ENCODE measurements around the gene CDH23.

The CDH23 gene

DNA sequence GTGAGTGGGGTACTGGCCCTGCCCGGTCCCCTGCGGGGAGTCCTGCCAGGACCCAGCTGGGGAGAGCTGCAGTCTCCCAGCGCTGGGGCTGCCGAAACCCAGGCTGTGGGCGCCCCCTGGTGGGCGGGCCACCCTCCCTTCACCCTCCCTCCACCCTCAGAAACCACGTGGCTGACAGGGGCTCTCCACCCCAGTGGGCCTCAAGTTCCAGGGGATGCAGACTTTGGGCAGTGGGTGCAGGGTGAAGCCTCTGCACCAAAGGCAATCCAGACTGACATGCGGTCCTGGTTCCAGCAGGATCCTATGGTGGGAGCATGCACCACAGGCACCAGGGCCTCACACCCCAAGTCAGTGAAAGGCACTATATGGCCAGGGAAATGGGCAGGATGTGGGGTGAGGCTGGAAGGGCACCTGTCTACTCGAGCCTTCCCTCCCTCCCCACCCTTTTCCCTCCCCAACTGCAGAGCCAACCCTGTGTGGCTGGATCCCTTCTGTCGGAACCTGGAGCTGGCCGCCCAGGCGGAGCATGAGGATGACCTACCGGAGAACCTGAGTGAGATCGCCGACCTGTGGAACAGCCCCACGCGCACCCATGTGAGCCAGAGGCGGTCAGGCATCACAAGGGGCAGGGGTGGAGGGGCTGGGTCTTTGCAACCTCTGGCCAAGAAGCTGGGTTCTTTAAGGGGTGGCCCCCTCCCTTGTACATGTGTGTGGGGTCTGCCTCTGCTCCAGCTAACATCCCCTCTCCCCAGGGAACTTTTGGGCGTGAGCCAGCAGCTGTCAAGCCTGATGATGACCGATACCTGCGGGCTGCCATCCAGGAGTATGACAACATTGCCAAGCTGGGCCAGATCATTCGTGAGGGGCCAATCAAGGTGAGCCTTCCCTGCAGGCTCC, 415.5 kb downstream of the CDH23 start:
- peak; percentile 32 for DNase-seq

DNA sequence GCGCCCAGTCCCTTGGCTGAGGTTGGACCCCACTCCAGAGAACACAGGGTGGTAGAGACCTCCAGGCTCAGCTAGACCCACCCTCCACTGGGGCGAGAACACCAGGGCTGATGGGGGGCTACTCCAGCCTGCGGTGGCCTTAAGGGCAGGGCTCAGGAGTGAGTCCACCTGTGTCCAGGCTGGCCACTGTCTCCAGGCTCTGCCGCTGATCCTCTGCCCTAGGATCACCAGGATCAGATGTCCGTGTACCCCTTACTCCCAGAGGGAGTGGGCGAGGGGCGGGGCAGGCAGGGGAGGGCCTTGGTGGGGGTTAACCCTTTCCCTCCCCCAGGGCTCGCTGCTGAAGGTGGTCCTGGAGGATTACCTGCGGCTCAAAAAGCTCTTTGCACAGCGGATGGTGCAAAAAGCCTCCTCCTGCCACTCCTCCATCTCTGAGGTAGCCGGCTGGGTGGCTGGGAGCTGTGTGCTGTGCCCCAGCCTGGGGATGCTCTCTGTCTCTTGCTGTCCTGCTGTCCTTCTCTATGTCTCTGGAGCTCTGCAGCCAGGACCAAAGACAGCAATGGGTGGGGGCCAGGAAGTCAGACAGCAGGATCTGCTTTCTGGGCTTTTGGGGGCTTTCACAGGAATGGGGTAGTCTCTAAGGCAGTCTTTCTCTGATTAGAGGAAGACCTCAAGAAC, 416.3 kb downstream of the CDH23 start:
- DNase-seq, result no peak

DNA sequence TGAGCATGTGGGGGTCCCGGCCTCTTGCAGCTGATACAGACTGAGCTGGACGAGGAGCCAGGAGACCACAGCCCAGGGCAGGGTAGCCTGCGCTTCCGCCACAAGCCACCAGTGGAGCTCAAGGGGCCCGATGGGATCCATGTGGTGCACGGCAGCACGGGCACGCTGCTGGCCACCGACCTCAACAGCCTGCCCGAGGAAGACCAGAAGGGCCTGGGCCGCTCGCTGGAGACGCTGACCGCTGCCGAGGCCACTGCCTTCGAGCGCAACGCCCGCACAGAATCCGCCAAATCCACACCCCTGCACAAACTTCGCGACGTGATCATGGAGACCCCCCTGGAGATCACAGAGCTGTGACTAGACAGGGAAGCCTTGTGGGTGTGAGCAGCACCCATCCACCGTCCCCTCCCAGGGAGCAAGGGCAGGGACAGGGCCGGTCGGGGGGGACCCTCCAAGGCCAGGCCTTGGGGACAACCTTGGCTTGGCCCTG, 418.2 kb downstream of the CDH23 start:
- DNase-seq, result no peak

DNA sequence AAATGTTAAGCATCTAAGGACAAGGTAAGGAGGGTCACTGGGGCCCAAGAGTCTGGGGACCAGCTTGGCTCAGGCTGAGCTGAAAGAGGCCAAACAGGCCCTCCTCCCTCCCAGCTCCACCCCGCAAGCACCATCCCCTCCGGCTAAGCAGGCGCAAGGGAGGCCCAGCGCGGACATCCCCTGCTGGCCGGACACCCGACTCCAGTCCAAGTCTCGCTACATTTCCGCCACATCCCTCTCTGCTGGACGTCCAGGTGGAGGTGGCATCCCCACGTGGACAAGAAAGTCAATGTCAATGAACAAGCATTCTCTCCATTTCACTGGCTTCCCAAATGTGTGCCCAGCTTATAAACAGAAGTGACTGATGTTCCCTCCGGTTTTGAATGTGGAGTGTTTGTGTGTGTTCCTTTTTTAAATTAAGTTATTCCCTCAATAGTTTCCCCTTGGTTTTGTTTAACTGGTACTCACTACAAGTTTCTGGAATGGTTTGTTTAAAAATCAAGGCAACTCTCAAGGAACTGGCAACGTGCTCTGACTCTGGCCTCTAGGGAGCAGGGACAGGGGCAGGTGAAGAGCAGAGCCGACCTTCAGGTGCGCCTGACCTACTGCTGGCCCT, 418.9 kb downstream of the CDH23 start:
- DNase-seq, result no peak

DNA sequence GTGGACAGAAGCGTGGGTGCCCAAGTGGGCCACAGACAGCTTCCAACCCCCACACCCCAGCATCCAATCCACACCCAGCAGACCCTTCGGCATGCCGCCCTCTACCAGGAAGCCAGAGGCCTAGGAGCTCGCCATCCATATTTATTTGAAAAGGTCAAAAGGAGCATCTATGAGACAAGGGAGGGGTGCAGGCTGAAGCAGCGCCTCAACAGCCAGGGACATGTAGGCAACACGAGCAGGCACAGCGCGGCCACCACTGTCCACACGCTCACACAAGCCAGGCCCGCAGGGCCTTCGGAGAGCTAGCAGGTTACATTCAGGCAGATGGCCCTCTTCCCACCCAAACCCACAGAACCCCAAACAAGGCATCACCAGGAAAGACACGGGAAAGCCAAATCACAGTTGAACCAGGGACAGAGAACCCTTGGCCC, 419.7 kb downstream of the CDH23 start:
- DNase-seq, result no peak

DNA sequence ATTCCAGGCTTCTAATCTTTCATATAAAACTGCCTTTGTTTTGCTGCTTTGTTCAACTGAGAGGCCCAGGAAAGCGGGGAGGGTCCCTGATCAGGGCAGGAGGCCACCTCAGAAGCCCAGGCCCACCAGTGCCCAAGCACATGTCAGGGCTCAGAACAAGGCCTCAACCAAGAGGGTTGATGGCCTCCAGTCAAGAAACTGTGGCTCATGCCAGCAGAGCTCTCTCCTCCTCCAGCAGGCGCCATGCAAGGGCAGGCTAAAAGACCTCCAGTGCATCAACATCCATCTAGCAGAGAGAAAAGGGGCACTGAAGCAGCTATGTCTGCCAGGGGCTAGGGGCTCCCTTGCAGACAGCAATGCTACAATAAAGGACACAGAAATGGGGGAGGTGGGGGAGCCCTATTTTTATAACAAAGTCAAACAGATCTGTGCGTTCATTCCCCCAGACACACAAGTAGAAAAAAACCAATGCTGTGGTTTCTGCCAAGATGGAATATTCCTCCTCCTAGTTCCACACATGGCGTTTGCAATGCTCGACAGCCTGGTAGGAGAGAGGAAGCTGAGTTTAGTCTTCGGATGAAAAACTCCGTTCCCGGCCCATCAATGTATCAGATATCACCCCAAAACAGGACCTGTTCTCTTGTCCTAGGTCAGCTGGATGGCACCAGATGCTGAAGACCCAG, 420.4 kb downstream of the CDH23 start:
- DNase-seq, result no peak

DNA sequence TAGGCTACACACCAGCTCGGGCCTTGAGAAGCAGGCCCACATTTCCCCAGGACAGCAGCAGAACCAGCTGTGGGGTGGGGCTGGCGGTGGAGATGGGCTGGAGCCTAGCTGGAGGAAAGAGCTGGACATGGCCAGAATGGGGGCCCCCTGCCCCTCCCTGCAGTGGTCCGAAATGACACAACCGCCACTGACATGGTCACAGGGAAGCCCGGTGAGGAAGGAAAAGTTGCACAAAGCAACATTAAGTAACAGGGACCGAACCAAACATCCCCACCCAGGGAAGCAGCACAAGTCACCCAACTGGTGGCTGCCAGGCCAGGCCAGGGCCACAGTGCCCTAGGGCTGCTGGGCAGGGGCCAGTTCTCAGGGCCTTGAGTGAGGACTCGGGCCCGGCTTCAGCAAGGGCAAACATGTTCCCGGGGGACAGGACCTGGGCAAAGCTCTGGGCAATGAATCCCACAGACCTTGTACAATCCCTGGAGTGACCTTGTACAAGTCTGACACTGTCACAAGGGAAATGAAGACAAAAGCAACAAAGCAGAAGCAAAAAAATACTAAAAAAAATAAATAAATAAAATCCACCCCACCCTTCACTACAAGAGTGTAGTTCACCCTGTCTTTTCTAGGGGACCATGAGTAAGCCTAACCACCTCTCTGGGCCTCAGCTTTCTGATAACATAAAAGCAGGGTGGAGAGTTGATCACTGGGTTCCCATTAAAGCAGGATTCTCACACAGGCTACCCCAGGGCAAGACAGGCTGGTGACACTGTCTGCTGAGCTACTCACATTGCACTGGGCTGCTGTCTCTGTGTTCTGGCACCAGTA, 421.3 kb downstream of the CDH23 start:
- DNase-seq, result no peak

DNA sequence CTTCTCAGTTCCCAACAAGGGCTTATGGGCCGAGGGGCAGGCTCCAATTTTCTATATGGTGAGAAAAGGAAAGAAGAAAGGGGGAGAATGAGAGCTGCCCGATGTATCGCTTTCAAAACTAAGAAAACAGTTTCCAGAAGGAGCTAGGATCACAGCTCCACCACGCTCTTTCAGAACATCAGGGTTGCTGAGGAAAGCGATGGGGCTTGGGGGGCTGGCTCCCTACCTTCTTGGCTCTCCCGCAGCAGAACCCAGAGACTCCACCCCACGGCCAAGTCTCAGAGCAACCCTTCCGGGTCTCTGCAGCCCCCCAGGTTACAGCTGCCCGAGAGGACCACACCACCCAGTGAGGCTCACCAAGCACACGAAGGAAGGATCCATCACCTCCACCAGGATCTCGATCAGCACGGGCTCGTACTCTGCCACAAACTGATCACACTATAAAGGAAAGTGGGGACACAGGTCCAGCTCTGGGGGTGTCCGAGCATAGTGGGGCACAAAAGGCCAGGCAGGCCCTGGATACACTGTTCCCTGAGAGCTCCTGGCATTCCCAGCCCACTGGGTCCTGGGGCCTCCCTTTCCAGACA, 422.0 kb downstream of the CDH23 start:
- no peak for DNase-seq

DNA sequence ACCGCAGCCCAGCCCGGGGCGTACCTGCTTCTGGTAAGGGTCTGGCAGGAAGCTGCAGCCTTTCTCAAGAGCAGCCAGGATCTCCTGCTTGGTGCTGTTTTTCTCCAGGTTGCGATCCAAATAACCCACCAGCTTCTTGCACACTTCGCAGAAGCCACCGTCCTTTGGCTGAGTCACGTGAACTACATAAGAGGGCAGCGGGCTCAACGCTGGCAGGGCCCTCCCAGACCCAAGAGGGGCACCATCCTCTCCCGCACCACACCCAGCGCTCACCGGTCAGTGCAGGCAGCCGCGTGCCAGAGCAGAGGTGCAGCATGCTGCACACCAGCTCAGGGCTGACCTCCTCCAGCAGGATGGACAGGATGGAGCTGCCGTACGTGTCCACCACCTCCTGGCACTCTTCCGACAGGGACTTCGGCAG, 422.7 kb downstream of the CDH23 start:
- DNase-seq, result no peak

DNA sequence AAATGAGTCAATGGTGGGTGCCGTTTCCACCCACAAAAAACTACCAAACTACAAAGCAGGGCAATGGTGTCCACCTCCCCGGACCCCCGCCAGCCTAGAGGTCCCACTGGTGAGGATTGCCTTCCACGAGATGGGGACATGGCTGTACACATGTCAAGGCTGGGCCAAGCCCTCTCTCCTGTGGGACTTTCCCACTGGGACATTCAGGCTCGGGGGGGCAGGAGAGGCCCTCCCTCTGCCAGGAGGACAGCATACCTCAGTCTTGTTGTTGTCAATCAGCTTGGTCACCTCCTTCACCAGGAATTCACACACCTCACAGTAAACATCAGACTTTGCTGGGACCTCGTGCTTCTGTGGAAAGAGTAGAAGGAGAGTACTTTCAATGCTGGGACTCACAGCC, 423.3 kb downstream of the CDH23 start:
- no peak for DNase-seq

DNA sequence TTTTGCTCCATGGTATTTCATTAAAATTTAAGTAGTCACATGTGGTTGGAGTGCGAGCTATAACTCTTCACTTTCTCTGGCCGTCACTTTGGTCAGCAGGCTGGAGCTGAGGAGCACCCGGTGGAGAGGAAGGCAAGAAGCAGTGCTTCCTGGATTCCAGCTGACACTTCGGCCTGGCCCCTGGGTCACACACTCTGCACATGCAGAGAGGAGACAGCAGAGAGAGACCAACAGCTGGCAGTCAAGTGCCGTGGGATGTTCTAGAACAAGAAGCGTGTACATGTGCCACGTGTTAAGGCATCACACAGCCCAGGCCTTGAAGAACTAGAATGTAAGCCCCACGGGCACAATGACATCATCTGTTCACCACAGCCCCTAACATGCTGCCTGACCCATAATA, 424.2 kb downstream of the CDH23 start:
- no peak for DNase-seq

DNA sequence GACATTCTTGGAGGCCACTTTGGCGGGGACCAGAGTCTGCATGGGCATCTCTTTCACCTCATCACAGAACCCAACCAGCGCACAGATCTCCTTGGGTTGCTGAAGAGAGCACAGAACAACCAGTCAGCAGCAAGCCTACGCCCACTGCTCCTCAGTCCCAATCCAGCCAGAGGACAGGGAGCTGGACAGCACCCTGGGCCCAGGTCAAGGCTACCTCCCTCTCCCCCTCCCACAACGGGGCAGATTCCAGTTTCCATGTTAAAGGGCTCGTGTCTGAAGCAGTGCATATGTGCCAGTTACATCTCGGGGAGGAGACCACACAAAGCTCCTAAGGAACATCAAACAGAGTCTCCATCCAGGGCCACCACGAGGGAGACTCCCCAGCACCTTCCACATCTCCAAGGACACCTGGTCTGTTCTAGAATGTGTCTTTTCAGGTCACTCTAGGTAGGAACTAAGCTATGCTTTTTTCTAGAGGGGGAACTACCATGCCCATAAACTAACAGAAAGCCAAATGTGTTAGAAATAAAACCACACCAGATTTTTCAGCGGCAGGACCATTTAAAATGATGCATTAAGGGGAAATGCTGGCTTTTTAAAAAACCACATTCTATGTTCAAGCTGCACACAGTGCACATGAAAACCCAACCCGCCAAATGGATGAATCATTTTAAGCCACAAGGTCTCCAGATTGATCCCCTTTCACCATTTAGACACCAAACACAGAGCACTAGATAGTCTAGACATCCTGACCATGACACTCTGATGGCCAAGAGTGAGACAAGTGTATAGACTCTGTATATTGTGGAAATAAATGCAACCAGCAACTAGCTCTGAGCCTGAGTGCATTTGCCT, 425.4 kb downstream of the CDH23 start:
- peak; percentile 67 for DNase-seq

DNA sequence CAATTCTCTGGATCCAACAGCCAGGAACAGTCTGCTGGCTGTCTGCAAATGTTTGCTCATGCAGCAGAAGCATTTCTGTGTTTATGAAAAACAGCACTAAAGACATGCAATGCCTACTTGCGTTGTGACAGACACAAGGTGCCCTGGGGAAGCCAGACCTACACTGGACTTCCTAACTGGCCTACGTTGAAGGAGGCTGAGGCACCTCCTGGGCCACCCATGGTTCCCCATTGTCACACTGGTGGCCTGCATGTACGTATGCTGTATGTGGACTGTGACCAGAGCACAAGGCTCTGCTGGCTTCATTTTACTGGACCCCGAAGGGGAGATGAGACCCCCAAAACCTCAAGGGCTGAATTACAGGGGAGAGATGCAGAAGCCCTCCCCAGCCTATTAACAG, 426.6 kb downstream of the CDH23 start:
- DNase-seq, result no peak

DNA sequence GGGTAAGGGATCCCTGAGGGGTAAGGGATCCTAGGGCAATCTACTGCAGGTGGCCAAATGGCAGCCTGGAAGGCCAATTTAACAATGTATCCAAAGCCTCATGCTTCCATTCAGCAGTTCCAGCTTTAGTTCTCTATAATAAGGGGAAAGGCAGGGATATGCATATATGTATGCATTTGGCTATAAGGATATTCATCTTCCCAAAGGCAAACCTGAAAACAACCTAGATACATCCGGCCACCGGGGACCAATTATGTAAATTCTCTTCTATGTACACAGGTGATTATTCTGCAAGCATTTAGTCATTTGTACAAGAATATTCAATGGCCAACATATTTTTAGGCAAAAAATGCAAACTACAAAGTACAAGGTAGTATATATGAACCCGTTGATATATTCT, 427.6 kb downstream of the CDH23 start:
- no peak for DNase-seq

DNA sequence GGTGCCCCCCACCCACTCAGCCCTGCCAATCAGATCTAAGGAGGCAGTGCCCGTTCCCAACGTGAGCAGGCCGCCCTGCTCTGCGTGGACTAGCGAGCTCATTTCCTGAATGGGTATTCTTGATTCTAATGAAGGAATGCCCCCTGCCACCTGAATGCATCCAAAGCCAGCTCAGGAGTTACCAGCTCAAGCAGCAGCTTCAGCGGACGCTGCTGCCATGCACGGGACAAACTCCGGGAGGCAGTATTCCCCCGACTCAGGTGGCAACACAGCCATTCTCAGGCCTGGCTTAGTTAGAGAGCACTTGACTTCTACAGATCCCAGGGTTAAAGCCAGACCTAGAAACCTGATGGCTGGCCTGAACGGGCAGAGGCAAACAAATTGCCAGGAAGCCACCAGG, 428.5 kb downstream of the CDH23 start:
- DNase-seq, result no peak

DNA sequence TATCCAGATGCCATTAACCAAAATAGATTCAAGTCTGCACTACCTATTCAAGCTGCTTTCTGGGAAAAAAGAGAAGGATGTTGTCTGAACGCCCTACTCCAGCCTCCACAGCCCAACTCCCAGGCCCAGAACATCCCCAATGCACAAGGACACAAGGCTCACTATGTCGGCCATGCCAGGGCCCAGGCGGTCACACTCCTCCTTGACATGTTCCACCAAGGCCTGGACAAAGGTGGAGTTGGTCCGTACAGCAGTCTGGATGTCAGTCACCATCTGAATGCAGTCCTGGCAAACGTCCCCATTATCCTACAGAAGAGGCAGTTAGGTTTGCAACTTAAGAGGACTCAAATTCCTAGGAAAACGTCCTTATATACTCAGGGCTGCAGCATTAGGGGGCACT, 431.1 kb downstream of the CDH23 start:
- DNase-seq, result no peak

DNA sequence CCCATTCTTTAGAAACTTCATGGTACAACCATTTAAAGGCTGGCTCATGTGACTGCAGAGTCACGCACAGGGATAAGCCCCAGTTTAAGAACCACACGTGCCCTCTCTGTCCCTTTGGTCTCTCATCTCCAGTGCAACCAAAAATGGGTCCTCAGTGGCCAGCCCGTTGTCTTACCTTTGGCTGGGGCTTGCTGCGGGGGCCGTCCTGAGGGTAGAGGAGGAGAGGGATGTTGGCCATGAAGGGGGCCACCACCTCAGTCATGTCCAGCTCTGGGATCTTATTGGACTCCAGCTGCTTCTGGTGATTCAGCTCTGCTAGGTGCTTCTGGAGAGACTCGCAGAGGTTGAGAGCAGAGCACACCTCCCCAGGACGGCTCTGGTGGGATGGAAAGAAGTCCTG, 432.0 kb downstream of the CDH23 start:
- DNase-seq, result no peak

DNA sequence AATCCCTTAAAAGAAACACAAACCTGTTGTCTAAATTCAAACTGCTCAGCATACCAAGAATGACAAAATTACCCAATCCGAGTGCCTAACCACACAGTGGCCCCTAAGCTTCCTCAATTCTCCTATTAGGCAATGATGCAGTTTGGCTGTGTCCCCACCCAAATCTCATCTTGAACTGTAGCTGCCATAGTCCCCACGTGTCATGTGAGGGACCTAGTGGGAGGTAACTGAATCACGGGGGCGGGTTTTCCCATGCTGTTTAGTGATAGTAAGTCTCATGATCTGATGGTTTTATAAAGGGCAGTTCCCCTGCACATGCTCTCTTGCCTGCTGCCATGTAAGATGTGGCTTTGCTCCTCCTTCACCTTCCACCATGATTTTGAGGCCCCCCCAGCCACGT, 432.5 kb downstream of the CDH23 start:
- DNase-seq, result no peak

DNA sequence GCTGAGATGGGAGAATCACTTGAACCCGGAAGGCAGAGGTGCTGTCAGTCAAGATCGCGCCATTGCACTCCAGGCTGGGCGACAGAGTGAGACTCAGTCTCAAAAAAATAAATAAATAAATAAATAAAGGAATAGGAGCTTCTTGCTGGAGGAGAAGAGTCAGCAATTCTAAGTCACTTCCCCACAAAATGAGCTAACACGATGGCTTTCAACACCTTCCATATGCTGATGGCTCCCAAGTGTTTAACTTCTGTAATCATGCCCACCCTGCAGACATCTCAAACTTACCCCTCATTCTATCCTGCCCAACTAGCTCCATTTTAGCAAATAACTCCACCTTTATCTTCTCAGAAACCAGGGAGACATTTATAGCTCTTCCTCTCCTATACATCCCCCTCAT, 433.2 kb downstream of the CDH23 start:
- DNase-seq, result no peak

DNA sequence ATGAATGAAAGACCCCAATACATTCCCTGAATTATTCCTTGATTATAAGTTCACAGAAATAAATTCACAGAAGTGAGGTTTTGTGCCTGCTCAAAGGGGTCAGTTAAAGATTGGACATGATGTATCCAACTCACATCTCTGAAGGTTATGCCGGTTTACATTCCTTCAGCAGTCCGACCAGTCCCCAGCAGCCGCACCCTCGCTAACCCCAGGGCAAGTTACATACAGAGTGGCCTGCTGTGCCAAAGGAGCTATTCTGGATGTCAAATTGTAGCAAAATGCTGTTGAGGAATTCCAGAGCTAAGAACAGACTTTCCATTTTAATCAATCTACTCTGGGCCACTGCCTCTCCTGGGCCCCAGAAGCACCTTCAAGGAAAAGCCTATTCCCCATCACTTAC, 434.0 kb downstream of the CDH23 start:
- DNase-seq, result no peak
